H1 (cell line): ENCODE measurements around the gene DPRX. TPM values are rescaled to one million over a fixed set of nuclear protein-coding genes. Genes with fewer than 3 reads are reported as not detected.
A peak's percentile ranks its signal among the peaks of the same experiment; 100 is the strongest.

Source experiments
- CTCF ChIA-PET: fragments of 300-600 bp; sonication (Branson Sonifier 250); formaldehyde crosslinking; loops from one replicate; lab custom pipeline; 2021; ENCODE audit not compliant: partially characterized antibody; lab: Charles Lee
- POLR2A ChIA-PET: fragments of 300-600 bp; sonication (Branson Sonifier 250); formaldehyde crosslinking; loops from one replicate; lab custom pipeline; 2021; ENCODE audit warnings: inconsistent platforms; ENCODE audit not compliant: partially characterized antibody; lab: Charles Lee
- DNase-seq, 2 experiments: peaks; one replicate each; pipeline versions ENCODE4 v3.0.0 to v3.0.0-alpha.2; 2010 to 2022; ENCODE audit warnings: low spot score in 2 of 2, low read depth in 1 of 2, mixed read lengths in 1 of 2
- FAIRE-seq: peaks from 2 replicates; lab custom pipeline; 2011; peaks lifted over from hg19 to GRCh38; lab: Jason Lieb, UNC
- H2AFZ ChIP-seq: 2 replicates; pipeline ENCODE4 v1.8.1; 2012; ENCODE audit warnings: low read length, inconsistent platforms
- H2AK5ac ChIP-seq: 2 replicates; pipeline ENCODE4 v1.6.1; 2013; ENCODE audit warnings: low read depth, low read length
- H2BK120ac ChIP-seq: replicated peaks from 2 replicates; pipeline ENCODE3; 2013; ENCODE audit warnings: low read depth, low read length, inconsistent platforms
- H2BK12ac ChIP-seq: 2 replicates; pipeline ENCODE4 v1.6.1; 2013; ENCODE audit warnings: low read depth, low read length
- H2BK15ac ChIP-seq: 2 replicates; pipeline ENCODE4 v1.6.1; 2013; ENCODE audit warnings: low read length
- H2BK20ac ChIP-seq: 2 replicates; pipeline ENCODE4 v1.6.1; 2013; ENCODE audit warnings: low read length
- H2BK5ac ChIP-seq: 2 replicates; pipeline ENCODE4 v1.6.1; 2013; ENCODE audit warnings: low read depth, low read length
- H3K14ac ChIP-seq: 2 replicates; pipeline ENCODE4 v1.6.1; 2013; ENCODE audit warnings: inconsistent platforms; ENCODE audit not compliant: insufficient read length
- H3K18ac ChIP-seq: 2 replicates; pipeline ENCODE4 v1.6.1; 2013; ENCODE audit warnings: low read length; ENCODE audit errors: extremely low read depth
- H3K23ac ChIP-seq: 2 replicates; pipeline ENCODE4 v1.6.1; 2013; ENCODE audit warnings: inconsistent platforms; ENCODE audit not compliant: insufficient read length
- H3K23me2 ChIP-seq: 2 replicates; pipeline ENCODE4 v1.6.1; 2013; ENCODE audit warnings: low read depth, low read length
- H3K27ac ChIP-seq: 2 replicates; pipeline ENCODE4 v1.6.1; 2011; ENCODE audit warnings: low read depth, low read length, inconsistent platforms
- H3K27me3 ChIP-seq, 4 experiments: replicated peaks in 1 of 4; 1 replicate in 1 of 4; 2 replicates in 3 of 4; pipeline versions ENCODE4 v1.6.1 to v1.8.1; 2011 to 2013; ENCODE audit warnings: low read length in 3 of 4, mild to moderate bottlenecking in 3 of 4, inconsistent platforms in 2 of 4, mixed read lengths in 2 of 4, moderate library complexity in 1 of 4; ENCODE audit not compliant: control insufficient read depth in 3 of 4, insufficient read depth in 3 of 4; ENCODE audit errors: extremely low read depth in 1 of 4
- H3K36me3 ChIP-seq, 4 experiments: 2 replicates each; pipeline versions ENCODE4 v1.6.1 to v1.8.1; 2011 to 2013; ENCODE audit warnings: mild to moderate bottlenecking in 4 of 4, low read length in 3 of 4, moderate library complexity in 2 of 4, control low read depth in 1 of 4, inconsistent platforms in 1 of 4; ENCODE audit not compliant: insufficient read depth in 4 of 4, control insufficient read depth in 2 of 4
- H3K4ac ChIP-seq: replicated peaks from 2 replicates; pipeline ENCODE3; 2013; ENCODE audit warnings: low read length, low read depth, mixed read lengths, inconsistent platforms; ENCODE audit not compliant: insufficient read length
- H3K4me1 ChIP-seq, 4 experiments: replicated peaks in 1 of 4; 1 replicate in 1 of 4; 2 replicates in 3 of 4; pipeline versions ENCODE4 v1.6.1 to v1.8.1; 2011 to 2013; ENCODE audit warnings: low read length in 3 of 4, inconsistent platforms in 2 of 4, mixed read lengths in 1 of 4; ENCODE audit not compliant: insufficient read depth in 4 of 4, control insufficient read depth in 3 of 4
- H3K4me2 ChIP-seq, 2 experiments: 2 replicates each; pipeline versions ENCODE4 v1.6.1 to v1.8.1; 2011 to 2013; ENCODE audit warnings: low read depth in 2 of 2, low read length in 2 of 2, control low read depth in 1 of 2, inconsistent platforms in 1 of 2, mild to moderate bottlenecking in 1 of 2; ENCODE audit not compliant: insufficient read depth in 1 of 2
- H3K4me3 ChIP-seq, 4 experiments: fragments of 200-600, 300-600 bp in 1 of 4; sonication (generic), shearing (Covaris generic), sonication (Bioruptor Twin) in 1 of 4; 2 replicates each; pipeline versions ENCODE4 v1.5.1 to v1.8.1; 2011 to 2016; ENCODE audit warnings: low read length in 4 of 4, low read depth in 3 of 4, control low read depth in 2 of 4, inconsistent platforms in 2 of 4, mild to moderate bottlenecking in 2 of 4, mixed read lengths in 1 of 4, moderate library complexity in 1 of 4; ENCODE audit not compliant: insufficient read depth in 2 of 4; ENCODE audit errors: extremely low read depth in 1 of 4
- H3K56ac ChIP-seq: replicated peaks from 2 replicates; pipeline ENCODE3; 2013; ENCODE audit warnings: low read depth, mild to moderate bottlenecking, mixed read lengths, low read length, inconsistent platforms; ENCODE audit not compliant: insufficient read length
- H3K79me1 ChIP-seq: 2 replicates; pipeline ENCODE4 v1.6.1; 2013; ENCODE audit warnings: low read depth, low read length, control low read depth
- H3K79me2 ChIP-seq, 2 experiments: 2 replicates each; pipeline versions ENCODE4 v1.6.1 to v1.8.1; 2012 to 2013; ENCODE audit warnings: low read length in 2 of 2, mild to moderate bottlenecking in 2 of 2, inconsistent platforms in 1 of 2; ENCODE audit not compliant: insufficient read depth in 2 of 2, control insufficient read depth in 1 of 2
- H3K9ac ChIP-seq, 4 experiments: replicated peaks in 1 of 4; 1 replicate in 1 of 4; 2 replicates in 3 of 4; pipeline versions ENCODE4 v1.6.1 to v1.8.1; 2011 to 2013; ENCODE audit warnings: low read depth in 3 of 4, low read length in 3 of 4, control low read depth in 2 of 4, mild to moderate bottlenecking in 2 of 4, moderate library complexity in 2 of 4, inconsistent platforms in 1 of 4; ENCODE audit errors: extremely low read depth in 1 of 4
- H3K9me3 ChIP-seq, 2 experiments: 2 replicates each; pipeline versions ENCODE4 v1.6.1 to v1.8.1; 2012 to 2013; ENCODE audit warnings: mild to moderate bottlenecking in 2 of 2, moderate library complexity in 2 of 2, control low read depth in 1 of 2, inconsistent platforms in 1 of 2, low read depth in 1 of 2, low read length in 1 of 2, mixed read lengths in 1 of 2; ENCODE audit not compliant: insufficient read depth in 2 of 2
- H4K20me1 ChIP-seq, 2 experiments: replicated peaks in 1 of 2; 2 replicates each; pipeline versions ENCODE3 to v1.8.1; 2011 to 2013; ENCODE audit warnings: inconsistent platforms in 2 of 2, low read length in 2 of 2, mild to moderate bottlenecking in 1 of 2; ENCODE audit not compliant: insufficient read depth in 2 of 2, control insufficient read depth in 1 of 2
- H4K5ac ChIP-seq: 2 replicates; pipeline ENCODE4 v1.6.1; 2013; ENCODE audit warnings: low read length, low read depth, mixed read lengths, inconsistent platforms; ENCODE audit not compliant: insufficient read length
- H4K8ac ChIP-seq: 2 replicates; pipeline ENCODE4 v1.8.0; 2013; ENCODE audit warnings: mild to moderate bottlenecking, moderate library complexity, low read length, inconsistent platforms; ENCODE audit not compliant: insufficient read depth; ENCODE audit errors: extremely low read depth
- H4K91ac ChIP-seq: replicated peaks from 2 replicates; pipeline ENCODE3; 2013; ENCODE audit warnings: low read length, mixed read lengths, inconsistent platforms; ENCODE audit not compliant: insufficient read length
- ATF2 ChIP-seq: IDR thresholded peaks from 2 replicates; pipeline ENCODE4 v1.6.1; 2012; ENCODE audit warnings: low read length, inconsistent platforms
- EP300 ChIP-seq, 2 experiments: IDR thresholded peaks; 1 replicate in 1 of 2; 2 replicates in 1 of 2; pipeline ENCODE4 v1.6.1; 2011 to 2012; ENCODE audit warnings: low read depth in 2 of 2, low read length in 2 of 2, mild to moderate bottlenecking in 2 of 2, borderline replicate concordance in 1 of 2, inconsistent platforms in 1 of 2, moderate library complexity in 1 of 2
- GTF2F1 ChIP-seq: IDR thresholded peaks from 2 replicates; pipeline ENCODE4 v1.6.1; 2012; ENCODE audit warnings: low read depth, low read length, improper control_type of control experiment, borderline replicate concordance
- MAX ChIP-seq: IDR thresholded peaks from 2 replicates; pipeline ENCODE4 v1.6.1; 2012; ENCODE audit warnings: inconsistent platforms
- POLR2A ChIP-seq, 2 experiments: IDR thresholded peaks; 1 replicate in 1 of 2; 2 replicates in 1 of 2; pipeline ENCODE4 v1.6.1; 2011; ENCODE audit warnings: low read depth in 2 of 2, low read length in 2 of 2, mild to moderate bottlenecking in 2 of 2; ENCODE audit errors: control extremely low read depth in 1 of 2
- RFX5 ChIP-seq: IDR thresholded peaks from 2 replicates; pipeline ENCODE4 v1.6.1; 2011; ENCODE audit warnings: low read depth, low read length, improper control_type of control experiment, borderline replicate concordance
- SAP30 ChIP-seq: fragments of 300-600 bp; sonication (generic); IDR thresholded peaks from 2 replicates; pipeline ENCODE4 v1.7.1; 2012; ENCODE audit warnings: low read length, moderate library complexity, mild to moderate bottlenecking, inconsistent platforms; ENCODE audit not compliant: insufficient read depth, insufficient replicate concordance
- WGBS, 2 experiments: shearing (Covaris generic) in 1 of 2; methylation state at CpG; one replicate each; pipeline versions ENCODE4 v1.1.6 to v1.1.7; 2013 to 2015; ENCODE audit warnings: low lambda C conversion rate in 2 of 2, mixed read lengths in 2 of 2, inconsistent platforms in 1 of 2, low coverage in 1 of 2, missing lambda C conversion rate in 1 of 2; ENCODE audit not compliant: insufficient replicate concordance in 2 of 2, insufficient coverage in 1 of 2, insufficient read length in 1 of 2; ENCODE audit errors: extremely low coverage in 1 of 2, missing lambda C conversion rate in 1 of 2; 5-methylcytosine and 5-hydroxymethylcytosine counted together
- polyA plus RNA-seq, 7 experiments: library from polyadenylated mRNA; depleted of rRNA in 3 of 7; stranded (reverse) in 5 of 7; unstranded in 2 of 7; fragments of >200 nt in 5 of 7; fragments of 200-250 nt in 2 of 7; gene quantifications; 1 replicate in 5 of 7; 2 replicates in 1 of 7; 4 replicates in 1 of 7; pipeline versions ENCODE4 v1.2.1 to v1.2.3, GENCODE V29; 2011 to 2013; ENCODE audit warnings: missing spikeins in 2 of 7, mixed read lengths in 2 of 7
- total RNA-seq: library from RNA; stranded (reverse); fragmentation: NEBNext Ultra II Directional; extraction: Animal tissue kit (Norgen Biotek cat#: 25700); gene quantifications from 2 replicates; pipeline ENCODE4 v1.2.1, GENCODE V29; 2021
- TF ChIP-seq, protein P1 (sequence below), 3 experiments: IDR thresholded peaks; 1 replicate in 2 of 3; 2 replicates in 1 of 3; pipeline versions ENCODE4 v1.5.1 to v1.6.1; 2011; ENCODE audit warnings: low read length in 3 of 3, mild to moderate bottlenecking in 3 of 3, inconsistent platforms in 2 of 3, low read depth in 1 of 3, moderate library complexity in 1 of 3; ENCODE audit not compliant: insufficient read depth in 1 of 3; ENCODE audit errors: control extremely low read depth in 1 of 3

DPRX gene
- total and polyA plus RNA-seq, 2 of the 8 experiments (the other 6 are each of a cell fraction or from before 2014, with no cell fraction given) = not detected

DNA sequence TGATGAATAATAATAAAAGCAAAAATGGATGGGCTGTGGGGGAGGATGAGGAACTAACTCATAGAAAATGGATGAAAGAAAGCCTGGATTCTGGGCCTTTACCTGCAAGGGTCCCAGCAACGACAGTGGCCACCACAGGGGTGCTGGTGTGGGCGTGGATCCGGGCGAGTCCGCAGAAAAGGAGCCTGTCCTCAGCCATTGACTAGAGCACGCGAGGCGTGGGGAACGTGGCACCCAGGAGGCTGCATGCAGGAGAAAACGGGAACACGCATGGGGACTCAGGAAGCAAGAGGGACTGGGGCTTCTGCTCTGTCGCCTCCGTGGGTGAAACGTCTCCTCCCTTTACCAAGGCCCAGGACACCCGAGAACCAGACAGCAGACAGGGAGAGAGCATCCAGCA is 25.8 kb upstream of the DPRX start:
- H3K23ac ChIP-seq = no peak overlapping the region
- H2BK120ac ChIP-seq = peak overlapping the region; percentile 13
- no peak for DNase-seq
- H4K5ac ChIP-seq = no peak overlapping the region
- H4K20me1 ChIP-seq = no peaks in the 10 kb centered on the region
- no peaks in the 10 kb centered on the region for H3K23me2 ChIP-seq
- 92% methylated on average over 12 of the region's 15 CpGs; no CpG with 5 or more reads in 1 of the 2 experiments for WGBS, 2 experiments
- H3K4me1 ChIP-seq = peaks cover 0 to 10% (median 3%) of the 10 kb centered on the region in 4 experiments; a peak in 4 of 7 replicates
- H3K4me2 ChIP-seq = no peak overlapping the region
- H3K4me3 ChIP-seq = no peak overlapping the region
- no peaks in the 10 kb centered on the region for H3K79me2 ChIP-seq
- H3K9me3 ChIP-seq = no peaks in the 10 kb centered on the region
- no peak overlapping the region for H3K9ac ChIP-seq
- H3K27me3 ChIP-seq = no peaks in the 10 kb centered on the region
- H4K8ac ChIP-seq = no peak overlapping the region
- H3K56ac ChIP-seq = no peak overlapping the region
- POLR2A ChIA-PET = interaction anchor here (2.9 kb wide), 1 partner anchor 10 kb away, joined by 8 read pairs; no protein-coding TSS in a partner anchor
- peak overlapping the region; percentile 88 for H4K91ac ChIP-seq
- peak overlapping the region; percentile 88; the same call in 1 of the 2 replicates for H2BK5ac ChIP-seq
- no peak overlapping the region for H3K14ac ChIP-seq
- no peak for FAIRE-seq
- peak overlapping the region; percentile 34; the same call in 1 of the 2 replicates for H2AFZ ChIP-seq
- H3K4ac ChIP-seq = no peak overlapping the region
- CTCF ChIA-PET = interaction anchor here (1.3 kb wide), 1 partner anchor 53 kb away, joined by 4 read pairs; no protein-coding TSS in a partner anchor
- no peaks in the 10 kb centered on the region for H3K36me3 ChIP-seq
- no peaks in the 10 kb centered on the region for H3K79me1 ChIP-seq
- H2BK12ac ChIP-seq = peak overlapping the region; percentile 99; the same call in 1 of the 2 replicates
- 0 out of 2 replicates have a peak overlapping the region, but pooled peaks have one; percentile 88 for H2BK15ac ChIP-seq
- H2BK20ac ChIP-seq = peak overlapping the region; percentile 93
- no peak overlapping the region for H3K27ac ChIP-seq
- H2AK5ac ChIP-seq = no peak overlapping the region
- peak overlapping the region; percentile 93 for H3K18ac ChIP-seq
- TF ChIP-seq SAP30 (no peak), RFX5 (no peak), POLR2A (IDR thresholded peaks at IDR 0.05; ENCODE audit: control extremely low read depth in 1 of 2, low read depth in 2 of 2, low read length in 2 of 2) (no peak), MAX (no peak), EP300 (IDR thresholded peaks at IDR 0.05; ENCODE audit: borderline replicate concordance in 1 of 2, low read depth in 2 of 2, low read length in 2 of 2) (no peak), ATF2 (no peak), GTF2F1 (no peak)
- TF ChIP-seq, protein P1, sequence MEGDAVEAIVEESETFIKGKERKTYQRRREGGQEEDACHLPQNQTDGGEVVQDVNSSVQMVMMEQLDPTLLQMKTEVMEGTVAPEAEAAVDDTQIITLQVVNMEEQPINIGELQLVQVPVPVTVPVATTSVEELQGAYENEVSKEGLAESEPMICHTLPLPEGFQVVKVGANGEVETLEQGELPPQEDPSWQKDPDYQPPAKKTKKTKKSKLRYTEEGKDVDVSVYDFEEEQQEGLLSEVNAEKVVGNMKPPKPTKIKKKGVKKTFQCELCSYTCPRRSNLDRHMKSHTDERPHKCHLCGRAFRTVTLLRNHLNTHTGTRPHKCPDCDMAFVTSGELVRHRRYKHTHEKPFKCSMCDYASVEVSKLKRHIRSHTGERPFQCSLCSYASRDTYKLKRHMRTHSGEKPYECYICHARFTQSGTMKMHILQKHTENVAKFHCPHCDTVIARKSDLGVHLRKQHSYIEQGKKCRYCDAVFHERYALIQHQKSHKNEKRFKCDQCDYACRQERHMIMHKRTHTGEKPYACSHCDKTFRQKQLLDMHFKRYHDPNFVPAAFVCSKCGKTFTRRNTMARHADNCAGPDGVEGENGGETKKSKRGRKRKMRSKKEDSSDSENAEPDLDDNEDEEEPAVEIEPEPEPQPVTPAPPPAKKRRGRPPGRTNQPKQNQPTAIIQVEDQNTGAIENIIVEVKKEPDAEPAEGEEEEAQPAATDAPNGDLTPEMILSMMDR (IDR thresholded peaks at IDR 0.05; ENCODE audit: control extremely low read depth in 1 of 3, insufficient read depth in 1 of 3, low read depth in 1 of 3, low read length in 3 of 3) = no peak
